ENCODE results near the gene TEP1. TPM values are rescaled to one million over a fixed set of nuclear protein-coding genes. Genes with fewer than 3 reads are reported as not detected.
"Not testable (repeated sequence)": the region's sequence is repeated elsewhere in the genome, so short reads cannot be mapped to it uniquely, and the experiment has no call there.

Gene TEP1
- total RNA-seq, 1 experiment from 2014 or later: 30.4 TPM

GRCh38 chr14:20343092-20343861, 70.0 kb downstream of the TEP1 start, which contains the start of gene PARP2:
TSS of gene PARP2 (plus strand) at chr14:20343635. CDS start at chr14:20343642, 7 bp downstream.
- no peaks in the 10 kb centered on the region for H3K9me3 Mint-ChIP-seq (ENCODE audit: low read depth, unreplicated experiment)
- no peak for TF ChIP-seq CTCF (IDR thresholded peaks at IDR 0.05; ENCODE audit: unreplicated experiment)
- peak within 1 kb of the TSS; percentile 98 for H3K27ac Mint-ChIP-seq (ENCODE audit: unreplicated experiment)
- H3K27me3 Mint-ChIP-seq (ENCODE audit: unreplicated experiment): no peaks in the 10 kb centered on the region
- peaks cover 7% of the 10 kb centered on the region for H3K4me1 Mint-ChIP-seq (ENCODE audit: low read depth, unreplicated experiment)
- peak within 1 kb of the TSS; percentile 93 for H3K4me3 Mint-ChIP-seq (ENCODE audit: low read depth, unreplicated experiment)
- peak; percentile 98 for DNase-seq
- CTCF ChIA-PET: interaction anchor here (0.6 to 2.4 kb wide), 15 partner anchors 10 to 780 kb away, joined by 3 to 12 read pairs (median 4); partner anchors contain the start of genes APEX1, CCNB1IP1 and PIP4P1
- peaks cover 41% of the 10 kb centered on the region for H3K36me3 Mint-ChIP-seq (ENCODE audit: insufficient read depth, unreplicated experiment)
- intact Hi-C loops (cut with micrococcal nuclease; ENCODE audit: unreplicated experiment): loop anchor here (5.0 kb wide), 2 partner anchors 74 to 114 kb away; partner anchors contain the start of gene APEX1
- BruUV-seq (replicated peaks): no TSS peak

GRCh38 chr14:20341646-20342045, 71.7 kb downstream of the TEP1 start:
- no peak for TF ChIP-seq CTCF (IDR thresholded peaks at IDR 0.05; ENCODE audit: unreplicated experiment)
- no peaks in the 10 kb centered on the region for H3K9me3 Mint-ChIP-seq (ENCODE audit: low read depth, unreplicated experiment)
- intact Hi-C loops (cut with micrococcal nuclease; ENCODE audit: unreplicated experiment): loop anchor here (5.0 kb wide), 2 partner anchors 76 to 116 kb away; partner anchors contain the start of gene APEX1
- H3K27ac Mint-ChIP-seq (ENCODE audit: unreplicated experiment): peak overlapping the region; percentile 98
- H3K36me3 Mint-ChIP-seq (ENCODE audit: insufficient read depth, unreplicated experiment): peaks cover 35% of the 10 kb centered on the region
- CTCF ChIA-PET: interaction anchor here (0.6 to 2.4 kb wide), 5 partner anchors 9 to 312 kb away, joined by 3 to 12 read pairs (median 4); partner anchors contain the start of gene CCNB1IP1
- DNase-seq: no peak
- H3K4me1 Mint-ChIP-seq (ENCODE audit: low read depth, unreplicated experiment): peaks cover 7% of the 10 kb centered on the region
- H3K27me3 Mint-ChIP-seq (ENCODE audit: unreplicated experiment): no peaks in the 10 kb centered on the region
- no peak overlapping the region for H3K4me3 Mint-ChIP-seq (ENCODE audit: low read depth, unreplicated experiment)
- no TSS peak for BruUV-seq (replicated peaks)

GRCh38 chr14:20341032-20341431, 72.3 kb downstream of the TEP1 start:
- DNase-seq; H3K27ac Mint-ChIP-seq (ENCODE audit: unreplicated experiment); BruUV-seq (replicated peaks); H3K4me3 Mint-ChIP-seq (ENCODE audit: low read depth, unreplicated experiment); H3K9me3 Mint-ChIP-seq (ENCODE audit: low read depth, unreplicated experiment); H3K4me1 Mint-ChIP-seq (ENCODE audit: low read depth, unreplicated experiment); H3K27me3 Mint-ChIP-seq (ENCODE audit: unreplicated experiment): not testable (repeated sequence)
- H3K36me3 Mint-ChIP-seq (ENCODE audit: insufficient read depth, unreplicated experiment): peaks cover 35% of the 10 kb centered on the region
- intact Hi-C loops (cut with micrococcal nuclease; ENCODE audit: unreplicated experiment): loop anchor here (5.0 kb wide), 2 partner anchors 76 to 116 kb away; partner anchors contain the start of gene APEX1
- CTCF ChIA-PET: interaction anchor here (0.6 to 1.5 kb wide), 3 partner anchors 8 to 313 kb away, joined by 3 to 5 read pairs (median 4); partner anchors contain the start of gene CCNB1IP1

- Mint-ChIP-seq H3K4me3 (ENCODE audit: low read depth, unreplicated experiment) (no peak overlapping the region), H3K36me3 (ENCODE audit: insufficient read depth, unreplicated experiment) (peaks cover 37% of the 10 kb centered on the region), H3K27ac (ENCODE audit: unreplicated experiment) (no peak overlapping the region), H3K4me1 (ENCODE audit: low read depth, unreplicated experiment) (peaks cover 13% of the 10 kb centered on the region), H3K9me3 (ENCODE audit: low read depth, unreplicated experiment) (no peaks in the 10 kb centered on the region), H3K27me3 (ENCODE audit: unreplicated experiment) (no peaks in the 10 kb centered on the region)
- CTCF ChIA-PET: interaction anchor here (1.1 to 2.3 kb wide), 2 partner anchors 10 to 21 kb away, joined by 3 to 12 read pairs; partner anchors contain the start of gene PARP2
- no TSS peak for BruUV-seq (replicated peaks)
- TF ChIP-seq CTCF (IDR thresholded peaks at IDR 0.05; ENCODE audit: unreplicated experiment): no peak
- no peak for DNase-seq
- intact Hi-C loops (cut with micrococcal nuclease; ENCODE audit: unreplicated experiment): loop anchor here (5.0 kb wide), 1 partner anchor 348 kb away; the partner anchor contains the start of gene RNASE4
Measured at GRCh38 chr14:20334017-20334416, 79.3 kb downstream of the TEP1 start.
